Measurements from ENCODE around the gene HUS1. TPM values are rescaled to one million over a fixed set of nuclear protein-coding genes. Genes with fewer than 3 reads are reported as not detected.

HUS1 gene
- total RNA-seq, 2 experiments from 2014 or later = 37.1 to 43.5 TPM

GRCh38 chr7:47949703-47950102 lies 29.7 kb downstream of the HUS1 start:
- Mint-ChIP-seq H3K4me3 (no peak overlapping the region), H3K27ac (no peak overlapping the region), H3K9me3 (no peaks in the 10 kb centered on the region), H3K4me1 (ENCODE audit: low read depth) (no peaks in the 10 kb centered on the region), H3K36me3 (ENCODE audit: low read depth) (peaks cover 5% of the 10 kb centered on the region), H3K27me3 (no peaks in the 10 kb centered on the region)
- TF ChIP-seq CTCF (IDR thresholded peaks at IDR 0.05) = no peak
- POLR2A ChIA-PET = no interaction called here
- CTCF ChIA-PET = interaction anchor here (1.0 to 1.3 kb wide), 2 partner anchors 11 to 205 kb away, joined by 3 read pairs; no protein-coding TSS in a partner anchor
- no peak for DNase-seq
- ATAC-seq = no peak
- intact Hi-C loops (cut with micrococcal nuclease) = no loop called here

- Mint-ChIP-seq H3K27me3 (no peaks in the 10 kb centered on the region), H3K4me3 (no peak within 1 kb of the TSS), H3K9me3 (no peaks in the 10 kb centered on the region), H3K27ac (no peak within 1 kb of the TSS), H3K4me1 (ENCODE audit: low read depth) (no peaks in the 10 kb centered on the region), H3K36me3 (ENCODE audit: low read depth) (no peaks in the 10 kb centered on the region)
- DNase-seq (no peak), ATAC-seq (no peak)
- CTCF ChIA-PET = interaction anchor here (0.9 to 1.4 kb wide), 4 partner anchors 21 to 207 kb away, joined by 3 to 5 read pairs (median 4); no protein-coding TSS in a partner anchor
- no peak for TF ChIP-seq CTCF (IDR thresholded peaks at IDR 0.05)
- POLR2A ChIA-PET = no interaction called here
- intact Hi-C loops (cut with micrococcal nuclease) = no loop called here
Observed at GRCh38 chr7:47948141-47948790, 31.1 kb downstream of the HUS1 start, which contains the start of gene PKD1L1. Gene PKD1L1, minus strand, starts transcription at chr7:47948466. Its CDS starts 26 bp downstream, at chr7:47948440.

GRCh38 chr7:47947355-47947749 lies 32.1 kb downstream of the HUS1 start:
- no peak for TF ChIP-seq CTCF (IDR thresholded peaks at IDR 0.05)
- H3K9me3 Mint-ChIP-seq = no peaks in the 10 kb centered on the region
- H3K4me3 Mint-ChIP-seq = no peak overlapping the region
- H3K27me3 Mint-ChIP-seq = no peaks in the 10 kb centered on the region
- no peaks in the 10 kb centered on the region for H3K36me3 Mint-ChIP-seq (ENCODE audit: low read depth)
- intact Hi-C loops (cut with micrococcal nuclease) = no loop called here
- CTCF ChIA-PET = interaction anchor here (1.3 to 1.4 kb wide), 2 partner anchors 21 to 155 kb away, joined by 3 to 5 read pairs; no protein-coding TSS in a partner anchor
- no peaks in the 10 kb centered on the region for H3K4me1 Mint-ChIP-seq (ENCODE audit: low read depth)
- POLR2A ChIA-PET = interaction anchor here (0.6 kb wide), 1 partner anchor 167 kb away, joined by 3 read pairs; no protein-coding TSS in a partner anchor
- no peak for DNase-seq
- ATAC-seq = no peak
- no peak overlapping the region for H3K27ac Mint-ChIP-seq

GRCh38 chr7:47946581-47947354 lies 32.6 kb downstream of the HUS1 start:
- POLR2A ChIA-PET = interaction anchor here (0.6 kb wide), 1 partner anchor 167 kb away, joined by 3 read pairs; no protein-coding TSS in a partner anchor
- CTCF ChIA-PET = no interaction called here
- intact Hi-C loops (cut with micrococcal nuclease) = no loop called here
- H3K4me1 Mint-ChIP-seq (ENCODE audit: low read depth) = no peaks in the 10 kb centered on the region
- no peak for TF ChIP-seq CTCF (IDR thresholded peaks at IDR 0.05)
- no peaks in the 10 kb centered on the region for H3K9me3 Mint-ChIP-seq
- H3K4me3 Mint-ChIP-seq = no peak overlapping the region
- no peaks in the 10 kb centered on the region for H3K36me3 Mint-ChIP-seq (ENCODE audit: low read depth)
- DNase-seq (no peak), ATAC-seq (peak; percentile 39)
- no peak overlapping the region for H3K27ac Mint-ChIP-seq
- H3K27me3 Mint-ChIP-seq = no peaks in the 10 kb centered on the region

Data from activated CD8-positive, alpha-beta T cell treated with anti-CD3 and anti-CD28 coated beads for 36 hours (primary cell).